Loucy (cell line): Measurements from ENCODE around the gene SPEF1.

ENCODE experiments used
- H2AFZ ChIP-seq: fragments of 200-600 bp; sonication (generic); 2 replicates; pipeline ENCODE4 v1.6.0; 2016; ENCODE audit warnings: antibody characterized with exemption, mild to moderate bottlenecking, low read length, moderate library complexity
- H3F3A ChIP-seq: fragments of 200-600 bp; 2 replicates; pipeline ENCODE4 v1.6.0; 2016; ENCODE audit warnings: antibody characterized with exemption, low read depth, mild to moderate bottlenecking
- H3K27me3 ChIP-seq: fragments of 200-600 bp; sonication (generic); 2 replicates; pipeline ENCODE4 v1.6.1; 2014; ENCODE audit warnings: low read length, mild to moderate bottlenecking; ENCODE audit not compliant: insufficient read depth, poor library complexity, severe bottlenecking
- H3K36me3 ChIP-seq: fragments of 200-600 bp; sonication (generic); 2 replicates; pipeline ENCODE4 v1.6.1; 2016; ENCODE audit warnings: low read length; ENCODE audit not compliant: insufficient read depth
- H3K4me1 ChIP-seq: fragments of 200-600 bp; sonication (generic); 2 replicates; pipeline ENCODE4 v1.5.1; 2014; ENCODE audit warnings: low read length, mild to moderate bottlenecking; ENCODE audit not compliant: insufficient read depth, poor library complexity, severe bottlenecking
- H3K4me2 ChIP-seq: fragments of 200-600 bp; sonication (generic); 2 replicates; pipeline ENCODE4 v1.6.0; 2014; ENCODE audit warnings: antibody characterized with exemption, low read length, low read depth, mild to moderate bottlenecking; ENCODE audit not compliant: poor library complexity, severe bottlenecking
- H3K4me3 ChIP-seq: fragments of 200-600 bp; sonication (generic); 2 replicates; pipeline ENCODE4 v1.5.1; 2014; ENCODE audit warnings: low read length, mild to moderate bottlenecking, mixed read lengths; ENCODE audit not compliant: poor library complexity, severe bottlenecking
- H3K79me2 ChIP-seq: fragments of 200-600 bp; sonication (generic); 2 replicates; pipeline ENCODE4 v1.6.1; 2014; ENCODE audit warnings: low read length; ENCODE audit not compliant: insufficient read depth
- H3K9ac ChIP-seq: fragments of 200-600 bp; sonication (generic); 2 replicates; pipeline ENCODE4 v1.6.0; 2014; ENCODE audit warnings: mild to moderate bottlenecking, low read depth, low read length, moderate library complexity; ENCODE audit not compliant: poor library complexity, severe bottlenecking
- H3K9me2 ChIP-seq: fragments of 200-600 bp; sonication (generic); replicated peaks from 2 replicates; pipeline ENCODE4 v1.6.1; 2016; ENCODE audit warnings: low read depth, low read length, mixed read lengths
- H3K9me3 ChIP-seq: fragments of 200-600 bp; sonication (generic); 2 replicates; pipeline ENCODE4 v1.6.1; 2014; ENCODE audit warnings: mild to moderate bottlenecking, antibody characterized with exemption, low read length, low read depth; ENCODE audit not compliant: insufficient read depth
- H4K20me1 ChIP-seq: fragments of 200-600 bp; sonication (generic); 2 replicates; pipeline ENCODE4 v1.6.0; 2014; ENCODE audit warnings: antibody characterized with exemption, low read length, mild to moderate bottlenecking; ENCODE audit not compliant: insufficient read depth, poor library complexity, severe bottlenecking
- CTCF ChIP-seq: fragments of 200-600 bp; sonication (generic); conservative IDR thresholded peaks from 2 replicates; pipeline ENCODE4 v1.5.1; 2014; ENCODE audit warnings: mild to moderate bottlenecking, antibody characterized with exemption, low read length
- EZH2phosphoT487 ChIP-seq: fragments of 200-600 bp; IDR thresholded peaks from 2 replicates; pipeline ENCODE4 v1.6.1; 2018; ENCODE audit warnings: antibody characterized with exemption, mild to moderate bottlenecking, moderate library complexity, borderline replicate concordance

Gene SPEF1

DNA sequence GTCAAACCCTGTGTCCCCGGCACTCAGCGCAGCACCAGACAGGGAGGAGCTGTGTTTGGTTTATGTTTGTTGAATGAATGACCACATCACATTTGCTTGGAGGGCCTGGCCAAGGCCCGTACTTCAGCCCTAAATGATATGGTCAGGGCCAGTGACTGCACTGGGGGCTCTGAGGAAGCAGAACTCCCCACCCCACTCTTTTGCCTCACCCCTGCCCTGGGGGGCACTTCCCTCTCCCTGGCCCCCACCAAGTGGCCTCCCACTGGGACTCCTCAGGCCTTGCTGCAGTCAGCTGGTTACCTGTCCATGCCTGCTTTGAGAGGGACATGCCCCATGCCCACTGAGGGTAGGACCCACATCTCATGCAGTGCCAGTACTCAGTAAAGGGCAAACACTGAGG is 16.6 kb downstream of the SPEF1 start:
- H3F3A ChIP-seq: no peaks in the 10 kb centered on the region
- TF ChIP-seq EZH2phosphoT487 (no peak), CTCF (no peak)
- no peaks in the 10 kb centered on the region for H3K27me3 ChIP-seq
- no peak overlapping the region for H3K4me3 ChIP-seq
- peak overlapping the region; percentile 99 for H3K4me2 ChIP-seq
- peak overlapping the region; percentile 87 for H3K9ac ChIP-seq
- no peaks in the 10 kb centered on the region for H4K20me1 ChIP-seq
- H3K9me3 ChIP-seq: no peaks in the 10 kb centered on the region
- H3K36me3 ChIP-seq: no peaks in the 10 kb centered on the region
- H3K9me2 ChIP-seq: no peaks in the 10 kb centered on the region
- H2AFZ ChIP-seq: no peak overlapping the region
- H3K4me1 ChIP-seq: peaks cover 34% of the 10 kb centered on the region
- peaks cover 14% of the 10 kb centered on the region; the same call in 1 of the 2 replicates for H3K79me2 ChIP-seq

DNA sequence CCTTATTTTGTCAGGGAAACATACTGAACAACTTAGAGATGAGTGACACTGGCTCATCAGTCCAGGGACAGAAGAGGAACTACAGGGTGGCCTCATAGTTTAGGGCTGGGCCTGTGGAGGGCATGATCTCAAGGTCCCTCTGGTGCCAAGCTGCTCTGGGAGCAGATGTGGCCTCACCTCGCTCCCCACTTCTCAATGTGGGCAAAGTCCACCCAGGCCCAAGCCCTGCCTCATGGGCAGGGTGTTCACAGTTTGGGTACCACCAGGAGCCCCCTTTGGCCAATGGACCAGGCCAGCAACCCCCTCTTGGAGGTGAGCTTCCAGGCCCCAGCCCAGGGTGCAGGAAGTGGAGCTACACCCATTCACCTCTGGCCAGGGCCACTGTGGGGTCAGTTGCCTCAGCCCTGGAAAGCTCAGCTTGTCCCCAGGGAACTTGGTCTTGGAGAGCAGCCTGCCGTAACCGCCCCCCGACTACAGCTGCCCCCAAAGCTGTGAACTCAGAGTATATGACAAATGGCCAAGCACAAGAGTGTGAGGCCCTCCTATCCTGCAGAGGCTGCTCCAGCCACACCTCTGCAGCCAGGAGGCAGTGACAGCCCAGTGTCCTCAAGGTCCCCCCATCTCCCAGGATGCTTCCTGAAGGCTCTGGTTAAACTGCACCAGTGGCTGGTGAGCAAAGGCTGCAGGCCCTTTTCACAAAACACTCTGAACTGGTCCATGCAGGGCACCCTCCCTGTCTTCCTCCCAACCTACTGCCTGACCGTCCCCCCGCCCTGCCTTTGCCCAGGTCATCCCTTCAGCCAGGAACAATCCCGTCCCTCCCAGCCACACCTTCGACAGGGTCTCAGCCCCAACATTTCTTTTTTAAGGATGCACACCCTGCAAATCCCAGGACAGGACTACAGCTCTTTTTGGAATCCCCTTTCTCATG is 17.3 kb downstream of the SPEF1 start:
- Histone ChIP-seq H3K4me3 (no peak overlapping the region), H3K27me3 (no peaks in the 10 kb centered on the region), H2AFZ (no peak overlapping the region), H3K4me1 (peaks cover 31% of the 10 kb centered on the region), H3F3A (no peaks in the 10 kb centered on the region), H4K20me1 (no peaks in the 10 kb centered on the region), H3K9me2 (no peaks in the 10 kb centered on the region), H3K36me3 (no peaks in the 10 kb centered on the region), H3K9ac (peak overlapping the region; percentile 87), H3K4me2 (peak overlapping the region; percentile 13), H3K9me3 (no peaks in the 10 kb centered on the region), H3K79me2 (peaks cover 14% of the 10 kb centered on the region; the same call in 1 of the 2 replicates)
- no peak for TF ChIP-seq EZH2phosphoT487
- no peak for TF ChIP-seq CTCF

DNA sequence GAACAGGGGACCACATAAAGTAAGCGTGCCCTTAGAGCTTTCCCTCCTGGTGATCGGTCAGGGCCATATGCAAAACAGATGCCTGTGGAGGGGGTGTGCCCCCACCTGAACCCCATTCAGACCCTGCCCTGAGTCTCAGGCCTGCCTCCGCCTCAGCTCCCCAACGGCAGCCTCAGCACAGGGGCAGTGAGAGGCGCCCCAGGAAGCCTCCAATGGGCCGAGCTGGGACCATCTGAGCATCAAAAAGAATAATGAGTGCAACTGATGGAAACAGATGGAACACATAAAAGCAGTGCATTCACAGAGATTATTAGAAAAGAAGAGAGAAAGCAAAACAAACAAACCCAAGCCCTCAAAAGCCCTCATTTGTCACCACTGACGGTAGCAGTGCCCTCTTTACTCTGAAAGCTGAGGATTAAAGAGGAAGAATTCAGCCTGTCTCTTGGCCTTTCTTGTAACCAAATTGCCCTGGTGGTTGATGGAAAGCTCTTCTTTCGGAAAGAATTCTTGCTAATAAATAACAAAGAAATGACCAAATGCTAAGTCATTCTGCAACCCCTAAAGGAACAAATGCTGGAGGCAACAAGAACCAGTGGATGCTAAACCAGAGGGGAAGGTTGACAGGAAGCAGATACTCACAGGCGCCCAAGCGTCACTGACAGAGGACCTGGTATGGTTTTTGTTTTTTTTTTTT is 20.4 kb downstream of the SPEF1 start:
- H3K9ac ChIP-seq: no peak overlapping the region
- H3K9me2 ChIP-seq: no peaks in the 10 kb centered on the region
- 0 out of 2 replicates have a peak, but pooled peaks cover 4% of the 10 kb centered on the region for H3K79me2 ChIP-seq
- no peaks in the 10 kb centered on the region for H3F3A ChIP-seq
- H3K4me1 ChIP-seq: peaks cover 16% of the 10 kb centered on the region
- peaks cover 8% of the 10 kb centered on the region; the same call in 1 of the 2 replicates for H3K36me3 ChIP-seq
- H2AFZ ChIP-seq: no peak overlapping the region
- H3K4me2 ChIP-seq: no peak overlapping the region
- no peaks in the 10 kb centered on the region for H4K20me1 ChIP-seq
- H3K9me3 ChIP-seq: no peaks in the 10 kb centered on the region
- H3K27me3 ChIP-seq: no peaks in the 10 kb centered on the region
- TF ChIP-seq CTCF (no peak), EZH2phosphoT487 (no peak)
- H3K4me3 ChIP-seq: no peak overlapping the region
